Measurements from ENCODE around the gene TUBB2B.
A peak's percentile ranks its signal among the peaks of the same experiment; 100 is the strongest.
"Not testable (repeated sequence)": the region's sequence is repeated elsewhere in the genome, so short reads cannot be mapped to it uniquely, and the experiment has no call there.

The TUBB2B gene

DNA sequence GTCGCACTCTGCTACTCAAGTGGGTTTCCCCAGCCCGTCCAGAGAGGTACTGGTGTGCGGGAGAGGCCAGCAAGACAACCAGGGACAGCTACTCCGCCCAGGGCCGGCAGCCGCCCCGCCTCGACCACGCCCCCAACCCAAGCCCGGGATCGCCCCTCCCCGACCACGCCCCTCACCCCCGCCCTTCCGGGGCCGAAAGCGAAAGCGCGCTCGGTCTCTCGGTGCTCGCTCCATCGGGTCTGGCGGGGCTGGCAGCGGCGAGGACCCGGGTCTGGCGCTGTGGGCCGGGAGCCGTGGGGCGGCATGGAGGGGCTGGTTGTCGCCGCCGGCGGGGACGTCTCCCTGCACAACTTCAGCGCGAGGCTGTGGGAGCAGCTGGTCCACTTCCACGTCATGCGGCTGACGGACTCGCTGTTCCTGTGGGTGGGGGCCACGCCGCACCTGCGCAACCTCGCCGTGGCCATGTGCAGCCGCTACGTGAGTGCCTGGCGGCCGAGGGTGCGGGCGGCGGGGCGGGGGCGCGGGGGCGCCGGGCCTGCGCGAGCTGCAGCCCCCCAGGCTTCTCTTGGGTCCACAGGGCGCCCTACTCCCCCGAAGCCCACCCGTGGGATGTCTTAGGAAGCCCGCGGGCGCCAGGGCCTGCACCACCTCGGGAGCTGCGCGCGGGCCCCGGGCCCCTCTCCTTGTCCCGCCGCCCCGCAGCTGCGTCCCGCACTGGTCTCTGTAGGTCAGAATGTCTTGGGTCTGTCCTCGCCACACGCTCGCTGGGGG lies 31.5 kb upstream of the TUBB2B start, which contains the start of gene PSMG4:
Gene PSMG4, plus strand, starts transcription at position 228 of the 771 bp plus-strand sequence. Its CDS starts 76 bp downstream, at position 304.
- peak; percentile 94 to 95 for DNase-seq (ENCODE audit: low read depth in 2 of 2)

DNA sequence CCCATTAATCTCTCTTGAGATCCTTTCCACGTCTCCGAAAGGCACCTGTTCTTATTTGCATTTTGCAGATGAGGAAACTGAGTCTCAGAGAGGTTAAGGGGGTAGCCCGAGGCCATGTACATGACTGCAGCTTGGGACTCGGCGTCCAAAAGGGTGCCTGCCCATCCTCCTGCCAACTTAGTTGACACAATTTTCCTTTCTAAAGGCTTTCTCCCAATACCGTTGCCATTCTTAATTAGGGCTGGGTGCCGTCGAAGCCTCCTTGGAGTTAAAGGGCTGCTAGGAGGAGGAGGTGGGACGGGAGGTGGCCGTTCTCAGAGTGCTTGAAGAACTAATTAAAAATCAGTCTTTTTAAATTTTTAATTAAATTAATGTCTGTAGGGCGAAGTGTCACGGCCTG lies 30.7 kb upstream of the TUBB2B start:
- no peak for DNase-seq (ENCODE audit: low read depth in 2 of 2)

DNA sequence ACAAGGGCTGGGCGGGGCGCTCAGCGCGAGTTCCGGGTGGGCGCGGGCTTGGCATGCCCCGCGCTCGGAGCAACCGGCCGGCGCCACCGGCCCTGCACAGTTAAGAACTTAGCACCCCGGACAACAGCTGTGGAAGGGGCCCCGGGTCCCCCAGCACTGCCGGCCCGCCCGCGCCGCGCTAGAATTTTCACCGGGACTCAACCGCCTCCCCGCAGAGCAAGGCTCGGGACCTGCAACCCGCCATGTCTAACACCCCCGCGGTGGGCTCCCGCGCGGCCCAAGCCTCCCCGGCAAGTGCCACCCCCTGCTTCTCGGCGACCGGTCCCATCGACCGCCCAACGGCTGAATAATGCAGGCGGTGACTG lies 26.1 kb upstream of the TUBB2B start:
- no peak for DNase-seq (ENCODE audit: low read depth in 2 of 2)

DNA sequence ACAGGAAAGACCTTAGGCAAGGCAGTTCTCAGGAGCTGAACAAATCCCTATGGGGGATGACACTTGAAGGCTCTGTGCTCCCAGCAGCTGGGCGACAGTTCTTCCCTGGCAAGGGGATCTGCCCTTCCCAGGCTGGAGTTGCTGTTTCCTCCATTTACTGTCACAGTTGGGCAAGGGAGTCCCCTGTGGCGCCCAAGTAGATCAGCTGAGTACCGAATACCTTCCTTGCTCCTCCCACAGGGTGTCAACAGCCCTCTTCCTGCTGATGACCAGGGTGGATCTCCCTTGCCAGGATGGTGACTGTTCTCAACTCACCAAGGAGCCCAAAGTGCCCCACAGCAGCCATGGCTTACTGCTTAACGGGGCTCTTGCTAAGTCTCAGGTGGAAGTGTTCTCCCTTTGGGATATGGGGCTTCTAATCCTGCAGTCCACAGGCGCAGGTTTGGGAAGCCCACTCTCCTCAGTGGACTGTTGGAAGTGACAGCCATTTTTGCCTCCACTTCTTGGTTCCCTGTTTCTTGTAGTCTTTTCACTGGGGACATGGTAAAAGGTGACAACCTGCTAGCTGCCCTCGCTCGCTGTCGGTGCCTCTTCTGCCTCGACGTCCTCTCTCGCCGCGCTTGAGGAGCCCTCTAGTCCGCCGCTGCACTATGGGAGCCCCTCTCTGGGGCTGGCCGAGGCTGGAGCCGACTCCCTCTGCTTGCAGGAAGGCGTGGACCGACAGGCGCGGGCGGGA lies 25.6 kb upstream of the TUBB2B start:
- DNase-seq (ENCODE audit: low read depth in 2 of 2) = no peak

DNA sequence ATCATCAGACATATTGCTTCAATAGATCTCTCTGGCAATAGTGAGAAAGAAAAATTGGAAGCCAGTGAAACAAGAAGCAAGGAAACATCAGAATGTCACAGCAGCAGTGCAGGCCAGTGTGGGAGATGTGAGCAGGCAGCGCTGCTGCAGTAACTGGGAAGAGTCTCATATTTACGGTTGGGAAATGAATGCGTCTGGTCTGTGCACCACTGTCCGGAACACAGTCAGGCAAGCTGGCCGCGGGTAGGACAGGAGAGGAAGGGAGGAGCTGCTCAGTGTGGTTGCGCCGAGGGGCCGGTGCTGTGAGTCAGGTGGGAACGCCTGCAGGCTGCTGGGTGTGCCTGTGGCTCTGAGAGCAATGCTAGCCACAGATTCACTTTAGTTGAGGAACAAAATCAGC lies 24.9 kb upstream of the TUBB2B start:
- no peak for DNase-seq (ENCODE audit: low read depth in 2 of 2)

DNA sequence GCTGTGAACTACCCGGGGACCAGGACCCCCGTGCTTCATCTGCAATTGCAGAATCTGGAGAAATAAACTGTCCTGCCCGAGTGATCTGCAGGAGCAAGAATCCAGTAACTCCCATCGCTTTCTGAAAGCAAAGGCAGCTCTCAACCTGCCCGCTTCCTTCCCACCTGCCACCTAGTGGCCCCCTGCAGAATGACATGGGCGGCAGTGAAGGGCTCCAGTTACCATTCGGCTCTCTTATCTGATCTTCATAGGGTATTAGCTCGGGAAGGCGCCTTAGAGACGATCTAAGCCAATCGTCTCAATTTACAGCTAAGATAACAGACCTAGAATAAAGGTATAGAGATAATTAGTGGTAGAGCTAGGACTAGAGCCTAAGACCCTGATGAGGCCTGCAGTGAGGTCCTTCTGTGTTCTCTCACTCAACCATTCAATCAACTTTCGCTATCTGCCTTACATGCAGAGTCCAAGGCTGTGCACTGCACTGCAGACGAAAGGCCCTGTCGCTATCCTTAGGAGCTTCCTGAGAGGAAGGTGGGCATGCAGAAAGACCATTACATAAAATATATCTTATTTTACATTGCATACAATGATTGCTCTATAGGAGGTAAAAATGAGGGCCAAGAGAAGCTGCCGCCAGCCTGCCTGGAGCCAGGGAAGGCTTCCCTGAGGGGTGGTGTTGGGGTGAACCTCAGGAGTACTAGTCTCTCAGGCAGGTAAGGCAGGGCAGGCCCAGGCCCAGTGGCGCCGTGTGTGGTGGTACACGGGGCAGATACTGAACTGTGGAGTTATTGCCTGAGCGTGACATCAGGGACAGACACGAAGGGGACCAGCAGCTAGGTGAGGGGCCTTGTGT lies 24.2 kb upstream of the TUBB2B start:
- peak; percentile 60 to 70 for DNase-seq (ENCODE audit: low read depth in 2 of 2)

DNA sequence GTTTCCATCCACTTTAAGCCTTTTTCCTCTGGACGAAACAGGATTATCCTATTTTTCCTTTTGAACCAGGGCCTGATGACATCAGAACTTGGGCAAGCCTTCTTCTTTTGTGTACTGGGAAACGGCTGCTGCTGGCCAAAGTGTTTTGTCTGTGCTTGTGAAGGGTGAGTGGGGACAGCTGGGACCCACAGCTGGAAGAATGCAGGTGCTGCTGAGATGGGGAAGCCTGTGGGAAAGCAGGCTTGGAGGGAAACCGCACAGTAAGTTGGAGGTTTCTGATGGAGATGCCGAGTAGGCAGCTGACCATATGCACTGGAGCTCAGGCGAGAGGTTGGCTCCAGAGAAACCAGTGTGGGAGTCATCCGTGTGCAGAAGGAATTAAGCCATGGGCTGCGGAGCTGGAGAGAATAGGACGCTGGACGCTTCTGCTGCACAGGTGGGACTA lies 22.8 kb upstream of the TUBB2B start:
- DNase-seq (ENCODE audit: low read depth in 2 of 2) = no peak

DNA sequence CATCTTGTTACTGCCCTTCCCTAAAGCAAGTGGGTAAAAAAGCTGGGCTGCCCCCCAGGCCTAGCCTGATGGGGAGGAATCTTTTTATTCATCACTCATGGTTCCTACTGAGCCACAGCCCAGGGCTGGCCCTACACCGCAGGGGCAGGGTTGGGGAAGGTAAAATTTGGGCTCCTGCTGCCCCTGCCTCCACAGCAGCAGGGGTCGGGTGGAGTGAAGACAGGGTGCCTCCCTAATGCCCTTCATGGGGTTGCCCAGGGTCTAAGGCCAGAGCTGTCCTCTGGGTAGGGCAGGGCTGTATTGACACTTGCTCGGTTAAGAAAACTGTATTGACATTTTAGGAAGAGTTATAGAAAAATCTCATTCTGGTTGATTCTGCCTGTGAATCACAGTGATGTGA lies 22.4 kb upstream of the TUBB2B start:
- no peak for DNase-seq (ENCODE audit: low read depth in 2 of 2)

DNA sequence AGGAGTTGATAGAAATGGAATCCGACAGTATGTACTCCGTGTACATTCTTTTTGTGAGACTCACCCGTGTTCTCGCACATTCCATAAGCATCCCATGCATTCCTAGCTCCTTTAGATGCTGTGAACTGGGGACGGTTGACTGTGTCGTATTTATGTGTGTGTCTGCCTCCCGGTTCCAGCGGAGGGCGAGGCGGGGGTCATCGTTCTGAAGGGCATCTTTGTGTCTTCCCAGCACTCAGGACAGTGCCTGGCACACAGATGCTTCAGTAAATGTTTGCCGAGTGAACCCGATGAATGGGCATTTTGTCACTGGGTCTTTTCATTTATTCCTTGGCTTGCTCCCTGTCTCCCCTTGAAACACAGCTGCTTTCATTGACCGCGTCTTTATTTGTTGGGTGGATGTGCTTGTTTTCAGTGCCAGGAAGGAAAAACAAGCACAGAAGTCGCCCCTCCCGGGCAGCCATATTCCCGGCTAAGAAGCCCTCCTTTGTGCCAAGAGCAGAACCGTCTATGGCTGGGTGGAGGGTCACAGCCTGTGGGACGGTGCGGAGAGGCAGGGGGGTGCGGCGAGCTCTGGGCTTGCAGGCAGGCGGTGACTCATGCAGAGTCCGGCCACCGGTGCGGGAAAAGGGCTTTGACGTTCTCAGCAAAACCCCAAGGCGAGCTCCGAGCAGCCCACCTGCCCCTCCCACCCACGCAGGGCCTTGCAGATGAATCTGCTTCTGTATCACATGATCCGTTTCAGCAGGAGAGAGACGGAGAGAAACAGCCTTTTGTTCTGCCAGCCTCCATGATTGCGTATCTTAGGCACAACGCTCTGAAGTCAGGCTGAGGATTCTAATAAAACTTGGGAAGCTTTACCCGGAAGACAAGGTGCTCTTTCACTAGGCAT lies 20.0 kb upstream of the TUBB2B start:
- DNase-seq (ENCODE audit: low read depth in 2 of 2) = no peak

DNA sequence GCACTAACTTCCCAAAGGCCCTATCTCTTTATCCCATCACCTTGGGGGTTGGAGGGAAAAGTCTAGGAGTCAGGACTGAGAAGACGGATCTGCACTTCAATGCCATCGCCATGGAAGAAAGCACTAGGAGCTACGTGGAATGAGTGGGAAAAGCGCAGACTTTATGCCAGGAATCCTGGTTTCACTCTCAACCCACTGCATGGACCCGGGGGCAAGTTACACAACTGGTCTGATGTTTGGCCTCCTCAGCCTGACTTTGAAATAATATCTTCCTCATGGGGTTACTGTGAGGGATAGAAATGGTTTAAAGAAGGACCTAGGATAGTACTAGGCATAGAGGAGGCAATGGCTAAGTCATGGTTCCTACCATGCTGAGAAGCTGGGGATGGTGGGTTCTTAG lies 17.8 kb upstream of the TUBB2B start:
- DNase-seq (ENCODE audit: low read depth in 2 of 2) = no peak

DNA sequence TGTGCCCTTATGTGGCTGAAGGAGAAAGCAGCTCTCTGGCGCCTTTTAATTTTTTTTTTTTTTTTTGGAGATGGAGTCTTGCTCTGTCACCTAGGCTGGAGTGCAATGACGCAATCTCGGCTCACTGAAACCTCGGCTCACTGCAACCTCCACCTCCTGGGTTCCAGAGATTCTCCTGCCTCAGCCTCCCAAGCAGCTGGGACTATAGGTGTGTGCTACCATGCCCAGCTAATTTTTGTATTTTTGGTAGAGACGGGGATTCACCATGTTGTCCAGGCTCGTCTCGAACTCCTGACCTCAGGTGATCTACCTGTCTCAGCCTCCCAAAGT lies 17.3 kb upstream of the TUBB2B start:
- DNase-seq (ENCODE audit: low read depth in 2 of 2) = not testable (repeated sequence)

DNA sequence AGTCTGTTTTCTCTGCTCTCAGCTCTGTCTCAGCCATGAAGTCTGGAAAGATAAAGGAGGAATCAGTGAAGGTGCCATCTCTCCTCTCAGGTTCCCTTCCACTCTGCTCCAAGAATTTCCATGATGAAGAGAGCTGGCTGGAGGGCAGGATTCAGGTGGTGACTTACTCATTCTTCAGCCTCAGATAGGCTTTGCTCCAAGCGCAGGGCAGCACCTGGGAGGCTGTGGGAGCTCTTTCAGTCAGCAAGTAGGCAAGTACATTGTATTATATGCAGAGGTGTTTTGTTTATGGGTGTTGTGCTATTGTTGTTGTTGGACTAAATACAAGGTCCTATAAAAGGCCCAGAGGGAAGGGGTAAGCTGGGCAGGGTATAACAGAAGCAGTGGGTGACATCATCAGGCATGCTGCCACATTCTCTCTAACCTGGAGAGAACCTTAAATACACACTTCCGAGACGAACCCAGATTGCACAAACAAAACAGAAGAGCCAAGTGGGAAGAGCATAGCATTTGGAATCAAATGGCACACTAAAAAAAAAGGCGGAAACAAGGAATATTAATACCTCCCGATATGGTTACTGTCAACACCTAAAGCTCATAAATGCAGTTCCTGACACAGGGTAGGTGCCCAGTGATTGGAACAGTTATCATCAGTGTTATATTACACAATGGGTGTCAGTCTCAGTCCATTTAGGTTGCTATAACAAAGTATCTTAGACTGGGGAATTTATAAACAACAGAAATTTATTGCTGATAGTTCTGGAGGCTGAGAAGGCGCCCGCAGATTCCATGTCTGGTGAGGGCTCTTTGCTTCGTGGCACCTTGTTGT lies 16.8 kb upstream of the TUBB2B start:
- no peak for DNase-seq (ENCODE audit: low read depth in 2 of 2)

DNA sequence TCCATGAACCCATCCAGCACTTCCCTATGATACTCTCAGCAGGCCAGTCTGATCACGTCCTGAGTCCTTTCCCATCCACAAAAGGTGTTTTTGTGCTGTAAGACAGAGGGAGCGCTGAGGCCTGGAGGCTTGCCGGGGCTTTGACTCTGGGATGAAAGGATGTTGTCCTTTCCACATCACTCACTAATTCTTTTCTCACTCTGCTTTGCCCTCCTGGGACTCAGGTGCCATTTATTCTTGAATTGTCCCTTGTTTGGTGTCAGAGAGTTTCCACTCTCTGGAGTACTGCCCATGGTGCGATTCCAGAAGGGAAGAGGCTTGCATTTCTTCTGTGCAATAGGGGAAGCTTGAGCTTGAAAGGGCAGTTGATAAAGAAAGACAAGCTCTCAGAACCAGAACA lies 15.3 kb upstream of the TUBB2B start:
- DNase-seq (ENCODE audit: low read depth in 2 of 2) = no peak

DNA sequence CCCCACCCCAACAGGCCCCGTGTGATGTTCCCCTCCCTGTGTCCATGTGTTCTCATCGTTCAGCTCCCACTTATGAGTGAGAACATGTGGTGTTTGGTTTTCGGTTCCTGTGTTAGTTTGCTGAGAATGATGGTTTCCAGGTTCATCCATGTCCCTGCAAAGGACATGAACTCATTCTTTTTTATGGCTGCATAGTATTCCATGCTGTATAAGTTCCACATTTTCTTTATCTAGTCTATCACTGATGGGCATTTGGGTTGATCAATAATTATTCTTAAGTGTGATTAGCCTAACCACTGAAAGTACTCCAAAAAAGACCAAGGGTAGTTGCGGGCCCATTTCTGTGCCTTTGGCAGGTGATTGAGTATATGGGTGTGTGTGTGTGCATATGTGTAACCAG lies 14.3 kb upstream of the TUBB2B start:
- not testable (repeated sequence) for DNase-seq (ENCODE audit: low read depth in 2 of 2)

DNA sequence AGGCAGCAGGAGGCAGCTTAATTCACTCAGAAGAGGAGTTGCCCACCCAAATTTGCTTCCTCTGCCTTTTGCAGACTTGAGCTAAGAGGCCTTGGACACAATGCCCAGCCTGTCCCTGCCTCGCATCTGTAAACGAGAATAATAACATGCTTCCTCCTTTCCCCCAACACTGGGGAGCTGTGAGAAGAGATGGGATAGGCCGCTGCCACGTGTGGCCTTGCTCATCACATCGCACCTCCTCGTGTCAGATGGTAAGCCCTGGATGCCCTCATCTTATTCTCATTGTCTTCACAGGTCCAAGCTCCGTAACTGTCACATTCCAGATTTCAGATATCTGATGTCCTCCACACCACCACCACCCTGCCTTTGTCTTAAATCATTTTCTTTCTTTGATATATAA lies 13.1 kb upstream of the TUBB2B start:
- no peak for DNase-seq (ENCODE audit: low read depth in 2 of 2)

DNA sequence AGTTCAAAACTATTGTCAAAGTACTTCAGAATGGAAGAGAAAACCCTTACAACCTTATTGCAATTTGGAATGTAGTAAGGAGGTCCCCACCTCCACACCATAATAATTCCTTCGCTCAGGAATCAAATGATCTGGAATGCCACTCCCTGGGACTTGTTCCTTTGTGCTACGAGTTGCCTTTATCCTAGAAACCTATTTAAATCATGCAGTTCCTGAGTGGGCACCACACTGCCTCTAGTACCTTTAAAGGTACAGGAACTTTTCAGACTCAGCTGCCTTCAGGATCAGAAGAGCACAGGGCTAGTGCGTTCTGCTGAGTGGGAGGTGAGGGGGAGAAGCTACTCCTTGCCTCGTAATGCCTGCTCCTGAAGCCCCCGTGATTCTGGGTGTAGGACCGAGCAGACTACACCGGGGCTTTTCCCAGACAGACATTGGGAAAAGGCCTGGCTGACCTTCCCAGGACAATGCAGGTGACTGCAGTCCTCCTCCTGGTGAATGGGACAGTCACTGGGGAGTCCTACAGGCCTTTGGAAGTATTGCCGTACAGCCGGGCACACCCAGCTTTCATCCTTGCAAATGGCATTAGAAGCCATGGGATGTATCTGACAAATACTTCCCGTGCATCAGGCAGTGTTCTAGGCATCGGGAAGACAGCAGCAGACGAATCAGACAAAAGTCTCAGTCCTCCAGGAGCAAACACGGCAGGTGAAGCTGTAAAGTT lies 11.8 kb upstream of the TUBB2B start:
- DNase-seq (ENCODE audit: low read depth in 2 of 2) = no peak

DNA sequence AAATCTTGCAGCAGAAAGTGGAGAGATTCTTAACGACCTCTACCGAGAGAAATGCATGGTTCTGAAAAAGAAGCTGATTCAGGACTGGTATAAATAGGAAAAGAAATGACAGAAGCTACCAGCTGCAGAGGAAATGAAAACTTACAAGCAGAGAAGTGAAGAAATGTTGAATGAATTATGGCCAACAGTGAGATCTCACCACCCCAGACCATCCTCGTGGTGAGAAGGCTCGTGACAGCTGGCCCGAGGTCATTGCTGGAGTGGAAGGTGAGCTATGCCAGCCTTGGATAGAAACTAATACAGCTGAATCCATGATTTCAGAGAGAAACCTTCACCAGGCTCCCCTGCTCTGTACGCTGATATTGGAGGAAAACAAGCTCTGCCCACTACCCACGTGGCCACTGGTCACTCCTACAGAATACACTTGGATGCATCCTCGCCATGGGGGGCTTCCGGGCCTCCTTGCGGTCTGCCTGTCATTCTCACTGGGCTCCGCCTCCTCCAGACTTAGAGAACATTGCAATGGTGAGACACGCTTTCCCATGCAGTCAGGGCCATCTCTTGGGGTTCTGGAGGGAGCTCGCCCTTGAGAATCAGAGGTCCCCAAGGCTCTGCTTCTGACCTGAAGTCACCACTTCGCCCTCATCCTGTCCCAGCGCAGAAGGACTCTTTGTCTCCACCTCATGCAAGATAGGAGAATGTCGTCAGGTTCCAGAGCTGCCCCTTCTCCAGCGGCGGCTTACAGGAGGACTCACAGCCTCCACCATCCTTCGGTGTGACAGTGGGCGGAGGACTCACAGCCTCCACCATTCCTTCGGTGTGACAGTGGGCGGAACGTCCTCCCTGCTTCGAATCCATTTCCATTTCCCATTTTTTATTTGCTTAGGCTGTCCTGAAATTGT lies 10.6 kb upstream of the TUBB2B start:
- DNase-seq (ENCODE audit: low read depth in 2 of 2) = no peak

DNA sequence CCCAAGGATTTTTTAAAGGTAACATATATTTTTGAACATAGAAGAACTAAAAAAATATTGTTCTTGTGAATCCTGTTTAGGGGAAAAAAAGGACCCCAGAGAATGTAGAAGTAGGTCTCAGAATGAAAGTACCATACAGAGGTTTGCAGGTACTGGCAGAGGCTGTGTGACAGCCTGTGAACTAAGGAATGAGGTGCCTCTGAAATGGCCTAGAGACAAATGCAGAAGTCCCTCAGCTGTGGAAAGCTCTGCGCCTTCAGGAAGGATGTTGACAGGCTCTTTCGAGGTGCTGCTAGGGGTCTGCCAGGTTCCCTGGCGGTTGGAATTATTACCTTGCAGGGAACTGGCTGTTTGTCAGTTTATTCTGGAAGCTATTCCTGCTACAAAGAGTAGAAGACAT lies 8.6 kb upstream of the TUBB2B start:
- DNase-seq (ENCODE audit: low read depth in 2 of 2) = no peak

DNA sequence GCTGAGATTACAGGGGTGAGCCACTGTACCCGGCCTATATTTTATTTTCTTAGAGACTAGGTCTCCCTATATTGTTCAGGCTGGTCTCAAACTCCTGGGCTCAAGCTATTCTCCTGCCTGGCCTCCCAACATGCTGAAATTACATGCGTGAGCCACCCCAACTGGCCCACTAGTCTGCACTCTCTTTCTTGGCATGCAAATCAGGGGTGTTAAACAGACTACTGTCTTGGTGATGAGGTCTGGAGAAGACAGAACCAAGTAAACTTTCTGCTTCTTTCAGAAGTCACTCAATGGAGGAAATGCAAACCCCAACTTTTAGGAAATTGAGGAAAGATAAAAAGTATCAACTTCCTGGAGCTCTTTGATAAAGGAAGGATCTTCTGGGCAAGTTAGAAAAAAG lies 8.0 kb upstream of the TUBB2B start:
- no peak for DNase-seq (ENCODE audit: low read depth in 2 of 2)
